H1 (cell line): ENCODE measurements around the gene MAN2A1. TPM values are rescaled to one million over a fixed set of nuclear protein-coding genes. Genes with fewer than 3 reads are reported as not detected.
A peak's percentile ranks its signal among the peaks of the same experiment; 100 is the strongest.

Experiments
- CTCF ChIA-PET: fragments of 300-600 bp; sonication (Branson Sonifier 250); formaldehyde crosslinking; loops from one replicate; lab custom pipeline; 2021; ENCODE audit not compliant: partially characterized antibody; lab: Charles Lee
- POLR2A ChIA-PET: fragments of 300-600 bp; sonication (Branson Sonifier 250); formaldehyde crosslinking; loops from one replicate; lab custom pipeline; 2021; ENCODE audit warnings: inconsistent platforms; ENCODE audit not compliant: partially characterized antibody; lab: Charles Lee
- DNase-seq, 2 experiments: peaks; one replicate each; pipeline versions ENCODE4 v3.0.0 to v3.0.0-alpha.2; 2010 to 2022; ENCODE audit warnings: low spot score in 2 of 2, low read depth in 1 of 2, mixed read lengths in 1 of 2
- FAIRE-seq: peaks from 2 replicates; lab custom pipeline; 2011; peaks lifted over from hg19 to GRCh38; lab: Jason Lieb, UNC
- H2AFZ ChIP-seq: 2 replicates; pipeline ENCODE4 v1.8.1; 2012; ENCODE audit warnings: low read length, inconsistent platforms
- H2AK5ac ChIP-seq: 2 replicates; pipeline ENCODE4 v1.6.1; 2013; ENCODE audit warnings: low read depth, low read length
- H2BK120ac ChIP-seq: replicated peaks from 2 replicates; pipeline ENCODE3; 2013; ENCODE audit warnings: low read depth, low read length, inconsistent platforms
- H2BK12ac ChIP-seq: 2 replicates; pipeline ENCODE4 v1.6.1; 2013; ENCODE audit warnings: low read depth, low read length
- H2BK15ac ChIP-seq: 2 replicates; pipeline ENCODE4 v1.6.1; 2013; ENCODE audit warnings: low read length
- H2BK20ac ChIP-seq: 2 replicates; pipeline ENCODE4 v1.6.1; 2013; ENCODE audit warnings: low read length
- H2BK5ac ChIP-seq: 2 replicates; pipeline ENCODE4 v1.6.1; 2013; ENCODE audit warnings: low read depth, low read length
- H3K14ac ChIP-seq: 2 replicates; pipeline ENCODE4 v1.6.1; 2013; ENCODE audit warnings: inconsistent platforms; ENCODE audit not compliant: insufficient read length
- H3K18ac ChIP-seq: 2 replicates; pipeline ENCODE4 v1.6.1; 2013; ENCODE audit warnings: low read length; ENCODE audit errors: extremely low read depth
- H3K23ac ChIP-seq: 2 replicates; pipeline ENCODE4 v1.6.1; 2013; ENCODE audit warnings: inconsistent platforms; ENCODE audit not compliant: insufficient read length
- H3K23me2 ChIP-seq: 2 replicates; pipeline ENCODE4 v1.6.1; 2013; ENCODE audit warnings: low read depth, low read length
- H3K27ac ChIP-seq: 2 replicates; pipeline ENCODE4 v1.6.1; 2011; ENCODE audit warnings: low read depth, low read length, inconsistent platforms
- H3K27me3 ChIP-seq, 4 experiments: replicated peaks in 1 of 4; 1 replicate in 1 of 4; 2 replicates in 3 of 4; pipeline versions ENCODE4 v1.6.1 to v1.8.1; 2011 to 2013; ENCODE audit warnings: low read length in 3 of 4, mild to moderate bottlenecking in 3 of 4, inconsistent platforms in 2 of 4, mixed read lengths in 2 of 4, moderate library complexity in 1 of 4; ENCODE audit not compliant: control insufficient read depth in 3 of 4, insufficient read depth in 3 of 4; ENCODE audit errors: extremely low read depth in 1 of 4
- H3K36me3 ChIP-seq, 4 experiments: 2 replicates each; pipeline versions ENCODE4 v1.6.1 to v1.8.1; 2011 to 2013; ENCODE audit warnings: mild to moderate bottlenecking in 4 of 4, low read length in 3 of 4, moderate library complexity in 2 of 4, control low read depth in 1 of 4, inconsistent platforms in 1 of 4; ENCODE audit not compliant: insufficient read depth in 4 of 4, control insufficient read depth in 2 of 4
- H3K4ac ChIP-seq: replicated peaks from 2 replicates; pipeline ENCODE3; 2013; ENCODE audit warnings: low read length, low read depth, mixed read lengths, inconsistent platforms; ENCODE audit not compliant: insufficient read length
- H3K4me1 ChIP-seq, 4 experiments: replicated peaks in 1 of 4; 1 replicate in 1 of 4; 2 replicates in 3 of 4; pipeline versions ENCODE4 v1.6.1 to v1.8.1; 2011 to 2013; ENCODE audit warnings: low read length in 3 of 4, inconsistent platforms in 2 of 4, mixed read lengths in 1 of 4; ENCODE audit not compliant: insufficient read depth in 4 of 4, control insufficient read depth in 3 of 4
- H3K4me2 ChIP-seq, 2 experiments: 2 replicates each; pipeline versions ENCODE4 v1.6.1 to v1.8.1; 2011 to 2013; ENCODE audit warnings: low read depth in 2 of 2, low read length in 2 of 2, control low read depth in 1 of 2, inconsistent platforms in 1 of 2, mild to moderate bottlenecking in 1 of 2; ENCODE audit not compliant: insufficient read depth in 1 of 2
- H3K4me3 ChIP-seq, 4 experiments: fragments of 200-600, 300-600 bp in 1 of 4; sonication (generic), shearing (Covaris generic), sonication (Bioruptor Twin) in 1 of 4; 2 replicates each; pipeline versions ENCODE4 v1.5.1 to v1.8.1; 2011 to 2016; ENCODE audit warnings: low read length in 4 of 4, low read depth in 3 of 4, control low read depth in 2 of 4, inconsistent platforms in 2 of 4, mild to moderate bottlenecking in 2 of 4, mixed read lengths in 1 of 4, moderate library complexity in 1 of 4; ENCODE audit not compliant: insufficient read depth in 2 of 4; ENCODE audit errors: extremely low read depth in 1 of 4
- H3K56ac ChIP-seq: replicated peaks from 2 replicates; pipeline ENCODE3; 2013; ENCODE audit warnings: low read depth, mild to moderate bottlenecking, mixed read lengths, low read length, inconsistent platforms; ENCODE audit not compliant: insufficient read length
- H3K79me1 ChIP-seq: 2 replicates; pipeline ENCODE4 v1.6.1; 2013; ENCODE audit warnings: low read depth, low read length, control low read depth
- H3K79me2 ChIP-seq, 2 experiments: 2 replicates each; pipeline versions ENCODE4 v1.6.1 to v1.8.1; 2012 to 2013; ENCODE audit warnings: low read length in 2 of 2, mild to moderate bottlenecking in 2 of 2, inconsistent platforms in 1 of 2; ENCODE audit not compliant: insufficient read depth in 2 of 2, control insufficient read depth in 1 of 2
- H3K9ac ChIP-seq, 4 experiments: replicated peaks in 1 of 4; 1 replicate in 1 of 4; 2 replicates in 3 of 4; pipeline versions ENCODE4 v1.6.1 to v1.8.1; 2011 to 2013; ENCODE audit warnings: low read depth in 3 of 4, low read length in 3 of 4, control low read depth in 2 of 4, mild to moderate bottlenecking in 2 of 4, moderate library complexity in 2 of 4, inconsistent platforms in 1 of 4; ENCODE audit errors: extremely low read depth in 1 of 4
- H3K9me3 ChIP-seq, 2 experiments: 2 replicates each; pipeline versions ENCODE4 v1.6.1 to v1.8.1; 2012 to 2013; ENCODE audit warnings: mild to moderate bottlenecking in 2 of 2, moderate library complexity in 2 of 2, control low read depth in 1 of 2, inconsistent platforms in 1 of 2, low read depth in 1 of 2, low read length in 1 of 2, mixed read lengths in 1 of 2; ENCODE audit not compliant: insufficient read depth in 2 of 2
- H4K20me1 ChIP-seq, 2 experiments: replicated peaks in 1 of 2; 2 replicates each; pipeline versions ENCODE3 to v1.8.1; 2011 to 2013; ENCODE audit warnings: inconsistent platforms in 2 of 2, low read length in 2 of 2, mild to moderate bottlenecking in 1 of 2; ENCODE audit not compliant: insufficient read depth in 2 of 2, control insufficient read depth in 1 of 2
- H4K5ac ChIP-seq: 2 replicates; pipeline ENCODE4 v1.6.1; 2013; ENCODE audit warnings: low read length, low read depth, mixed read lengths, inconsistent platforms; ENCODE audit not compliant: insufficient read length
- H4K8ac ChIP-seq: 2 replicates; pipeline ENCODE4 v1.8.0; 2013; ENCODE audit warnings: mild to moderate bottlenecking, moderate library complexity, low read length, inconsistent platforms; ENCODE audit not compliant: insufficient read depth; ENCODE audit errors: extremely low read depth
- H4K91ac ChIP-seq: replicated peaks from 2 replicates; pipeline ENCODE3; 2013; ENCODE audit warnings: low read length, mixed read lengths, inconsistent platforms; ENCODE audit not compliant: insufficient read length
- ASH2L ChIP-seq: fragments of 200-600, 300-600 bp; sonication (generic); IDR thresholded peaks from one replicate; pipeline ENCODE4 v1.7.1; 2017; ENCODE audit warnings: low read length
- POLR2AphosphoS5 ChIP-seq: IDR thresholded peaks from 2 replicates; pipeline ENCODE4 v1.6.1; 2011; ENCODE audit warnings: low read depth, low read length
- SIRT6 ChIP-seq: IDR thresholded peaks from one replicate; pipeline ENCODE4 v1.7.1; 2012; ENCODE audit warnings: low read length, inconsistent platforms
- TEAD4 ChIP-seq: IDR thresholded peaks from 2 replicates; pipeline ENCODE4 v1.6.1; 2012; ENCODE audit warnings: low read depth, low read length, inconsistent platforms, mixed read lengths
- WGBS, 2 experiments: shearing (Covaris generic) in 1 of 2; methylation state at CpG; one replicate each; pipeline versions ENCODE4 v1.1.6 to v1.1.7; 2013 to 2015; ENCODE audit warnings: low lambda C conversion rate in 2 of 2, mixed read lengths in 2 of 2, inconsistent platforms in 1 of 2, low coverage in 1 of 2, missing lambda C conversion rate in 1 of 2; ENCODE audit not compliant: insufficient replicate concordance in 2 of 2, insufficient coverage in 1 of 2, insufficient read length in 1 of 2; ENCODE audit errors: extremely low coverage in 1 of 2, missing lambda C conversion rate in 1 of 2; 5-methylcytosine and 5-hydroxymethylcytosine counted together
- polyA plus RNA-seq, 7 experiments: library from polyadenylated mRNA; depleted of rRNA in 3 of 7; stranded (reverse) in 5 of 7; unstranded in 2 of 7; fragments of >200 nt in 5 of 7; fragments of 200-250 nt in 2 of 7; gene quantifications; 1 replicate in 5 of 7; 2 replicates in 1 of 7; 4 replicates in 1 of 7; pipeline versions ENCODE4 v1.2.1 to v1.2.3, GENCODE V29; 2011 to 2013; ENCODE audit warnings: missing spikeins in 2 of 7, mixed read lengths in 2 of 7
- total RNA-seq: library from RNA; stranded (reverse); fragmentation: NEBNext Ultra II Directional; extraction: Animal tissue kit (Norgen Biotek cat#: 25700); gene quantifications from 2 replicates; pipeline ENCODE4 v1.2.1, GENCODE V29; 2021

The MAN2A1 gene
- total and polyA plus RNA-seq, 2 of the 8 experiments (the other 6 are each of a cell fraction or from before 2014, with no cell fraction given) = 29.1 to 102 TPM

GRCh38 chr5:109682383-109682782 lies 7.3 kb upstream of the MAN2A1 start:
- H4K5ac ChIP-seq = no peak overlapping the region
- no peaks in the 10 kb centered on the region for H4K20me1 ChIP-seq
- H3K36me3 ChIP-seq = no peaks in the 10 kb centered on the region
- no peaks in the 10 kb centered on the region for H3K27me3 ChIP-seq
- H4K91ac ChIP-seq = no peak overlapping the region
- no peak overlapping the region for H3K4me2 ChIP-seq
- H3K9ac ChIP-seq = no peak overlapping the region
- no peak overlapping the region for H3K23ac ChIP-seq
- H3K14ac ChIP-seq = no peak overlapping the region
- no peak overlapping the region for H3K4ac ChIP-seq
- H2BK12ac ChIP-seq = no peak overlapping the region
- POLR2A ChIA-PET = no interaction called here
- no peak overlapping the region for H3K27ac ChIP-seq
- H3K4me1 ChIP-seq = no peaks in the 10 kb centered on the region
- no peak overlapping the region for H4K8ac ChIP-seq
- WGBS, 2 experiments = 91% methylated on average over 2 of the region's 2 CpGs; no CpG with 5 or more reads in 1 of the 2 experiments
- H3K23me2 ChIP-seq = no peaks in the 10 kb centered on the region
- no peaks in the 10 kb centered on the region for H3K79me1 ChIP-seq
- H3K79me2 ChIP-seq = no peaks in the 10 kb centered on the region
- CTCF ChIA-PET = no interaction called here
- no peak overlapping the region for H3K4me3 ChIP-seq
- no peaks in the 10 kb centered on the region for H3K9me3 ChIP-seq
- H2BK20ac ChIP-seq = no peak overlapping the region
- H3K18ac ChIP-seq = no peak overlapping the region
- no peak overlapping the region for H2BK15ac ChIP-seq
- no peak for TF ChIP-seq POLR2AphosphoS5
- TF ChIP-seq TEAD4 = peak; percentile 69
- TF ChIP-seq SIRT6 = no peak
- TF ChIP-seq ASH2L = no peak
- no peak for DNase-seq
- H2BK5ac ChIP-seq = no peak overlapping the region
- H2AK5ac ChIP-seq = no peak overlapping the region
- H2AFZ ChIP-seq = no peak overlapping the region; the same call in 1 of the 2 replicates
- no peak overlapping the region for H3K56ac ChIP-seq
- FAIRE-seq = no peak
- no peak overlapping the region for H2BK120ac ChIP-seq
